GM12874 (cell line): ENCODE results near the gene MAL.

ENCODE experiments used
- TF ChIP-seq, protein P1 (sequence below): IDR thresholded peaks from 2 replicates; pipeline ENCODE4 v1.5.1; 2011; ENCODE audit warnings: low read depth, mild to moderate bottlenecking, control low read depth, low read length, moderate library complexity; ENCODE audit not compliant: insufficient read depth

The MAL gene

DNA sequence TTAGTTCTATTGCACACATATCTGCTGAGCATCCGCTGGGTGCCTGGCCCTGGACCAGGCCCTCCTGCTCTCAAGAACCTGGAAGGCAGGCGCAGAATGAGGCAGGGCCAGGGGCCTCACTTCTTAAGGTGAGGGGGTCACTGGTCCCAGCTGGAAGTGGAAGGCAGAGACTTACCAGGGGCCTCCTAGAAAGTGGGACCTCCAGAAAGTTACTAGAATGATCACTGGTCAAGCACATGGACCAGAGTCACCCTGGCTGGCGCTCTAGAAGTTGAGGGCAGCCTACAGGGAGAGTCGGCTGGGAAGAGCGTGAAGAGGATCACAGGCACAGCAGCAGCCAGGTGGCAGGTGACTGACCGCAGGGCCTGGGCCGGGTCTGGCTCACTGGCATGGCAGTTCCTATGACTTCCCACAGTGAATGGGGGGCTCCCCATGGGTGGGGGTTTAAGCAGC, 26.1 kb upstream of the MAL start:
- TF ChIP-seq, protein P1, sequence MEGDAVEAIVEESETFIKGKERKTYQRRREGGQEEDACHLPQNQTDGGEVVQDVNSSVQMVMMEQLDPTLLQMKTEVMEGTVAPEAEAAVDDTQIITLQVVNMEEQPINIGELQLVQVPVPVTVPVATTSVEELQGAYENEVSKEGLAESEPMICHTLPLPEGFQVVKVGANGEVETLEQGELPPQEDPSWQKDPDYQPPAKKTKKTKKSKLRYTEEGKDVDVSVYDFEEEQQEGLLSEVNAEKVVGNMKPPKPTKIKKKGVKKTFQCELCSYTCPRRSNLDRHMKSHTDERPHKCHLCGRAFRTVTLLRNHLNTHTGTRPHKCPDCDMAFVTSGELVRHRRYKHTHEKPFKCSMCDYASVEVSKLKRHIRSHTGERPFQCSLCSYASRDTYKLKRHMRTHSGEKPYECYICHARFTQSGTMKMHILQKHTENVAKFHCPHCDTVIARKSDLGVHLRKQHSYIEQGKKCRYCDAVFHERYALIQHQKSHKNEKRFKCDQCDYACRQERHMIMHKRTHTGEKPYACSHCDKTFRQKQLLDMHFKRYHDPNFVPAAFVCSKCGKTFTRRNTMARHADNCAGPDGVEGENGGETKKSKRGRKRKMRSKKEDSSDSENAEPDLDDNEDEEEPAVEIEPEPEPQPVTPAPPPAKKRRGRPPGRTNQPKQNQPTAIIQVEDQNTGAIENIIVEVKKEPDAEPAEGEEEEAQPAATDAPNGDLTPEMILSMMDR: no peak

DNA sequence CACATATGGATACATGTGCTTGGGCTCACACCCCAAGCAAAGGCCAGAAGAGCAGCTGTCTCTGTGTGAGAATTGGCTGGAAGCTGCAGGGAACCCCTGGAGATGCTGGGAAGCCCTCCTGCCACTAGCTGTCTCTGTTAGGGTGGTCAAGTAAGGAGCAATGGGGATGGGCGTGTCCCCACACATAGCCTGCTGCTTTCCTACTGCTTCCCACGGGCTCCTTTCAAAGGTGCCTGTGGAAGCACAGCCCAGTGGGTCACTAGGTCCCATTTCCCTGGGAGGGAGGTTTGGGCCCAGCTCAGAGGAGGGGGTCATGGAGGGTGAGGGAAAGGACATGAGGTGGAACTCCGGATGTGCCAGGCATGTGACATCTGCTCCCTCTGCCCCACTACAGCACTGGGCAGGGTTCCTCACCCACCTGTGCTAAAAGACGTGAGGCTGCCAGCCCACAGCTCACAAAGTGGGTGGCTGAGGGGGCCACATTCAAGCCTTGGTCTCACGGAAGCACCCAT, 24.4 kb upstream of the MAL start:
- TF ChIP-seq, protein P1: no peak

GRCh38 chr2:95001701-95002100, 23.8 kb upstream of the MAL start:
- TF ChIP-seq, protein P1: no peak

DNA sequence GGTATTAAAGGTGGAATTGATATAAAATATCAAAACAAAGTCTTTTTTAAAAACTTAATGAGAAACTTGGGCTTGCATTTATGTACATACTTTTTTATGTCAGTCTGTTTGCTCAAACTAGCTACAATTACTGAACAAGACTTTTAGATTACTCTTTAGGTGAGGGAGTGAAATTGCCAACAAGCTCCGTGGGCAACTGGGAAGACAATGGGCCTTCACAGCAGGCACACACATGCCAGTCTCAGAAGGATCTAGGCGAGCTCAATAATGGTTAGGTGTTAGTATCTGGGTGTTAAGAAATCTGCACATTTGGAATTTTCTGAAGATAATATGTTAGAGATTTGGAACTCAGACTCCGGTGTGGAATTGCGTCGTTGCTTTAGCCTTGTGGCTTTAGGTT, 23.0 kb upstream of the MAL start:
- TF ChIP-seq, protein P1: no peak

- TF ChIP-seq, protein P1: no peak
Observed at GRCh38 chr2:95004287-95004686, 21.2 kb upstream of the MAL start.

DNA sequence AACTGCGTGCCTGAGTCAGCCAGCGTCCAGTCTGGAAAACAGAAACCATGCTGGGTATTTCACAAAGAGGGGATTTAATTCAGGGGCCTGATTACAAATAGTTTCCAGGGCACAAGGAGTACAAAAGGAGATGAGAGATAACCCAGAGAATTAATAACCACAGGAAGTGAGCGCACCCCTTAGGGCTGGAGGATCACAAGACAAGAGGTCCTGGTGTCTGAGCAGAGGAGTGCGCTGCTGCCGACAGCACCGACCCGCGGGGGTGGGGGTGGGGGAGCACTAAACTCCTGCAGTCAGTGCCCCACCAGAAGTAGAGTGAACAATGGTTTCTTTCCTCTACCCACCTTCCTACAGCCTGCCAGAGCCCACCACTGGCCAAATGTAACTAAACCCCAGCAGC, 20.8 kb upstream of the MAL start:
- TF ChIP-seq, protein P1: no peak

GRCh38 chr2:95005726-95006125, 19.8 kb upstream of the MAL start:
- TF ChIP-seq, protein P1: no peak
